WTC11 (cell line): Measurements from ENCODE around the gene KPTN. TPM values are rescaled to one million over a fixed set of nuclear protein-coding genes. Genes with fewer than 3 reads are reported as not detected.

Experiments used
- CBFB ChIP-seq: sonication (generic); formaldehyde crosslinking; IDR thresholded peaks from 2 replicates; pipeline ENCODE4 v1.8.1; 2022; ENCODE audit warnings: mild to moderate bottlenecking, low read depth, missing genetic modification reagents
- ELF4 ChIP-seq: sonication (generic); formaldehyde crosslinking; IDR thresholded peaks from 2 replicates; pipeline ENCODE4 v1.8.1; 2022; ENCODE audit warnings: low read depth, mild to moderate bottlenecking, moderate library complexity, missing genetic modification reagents
- ESRRA ChIP-seq: sonication (generic); formaldehyde crosslinking; IDR thresholded peaks from 2 replicates; pipeline ENCODE4 v1.8.1; 2022; ENCODE audit warnings: mild to moderate bottlenecking, missing genetic modification reagents, borderline replicate concordance
- FOXJ3 ChIP-seq: sonication (generic); formaldehyde crosslinking; IDR thresholded peaks from 2 replicates; pipeline ENCODE4 v1.9.0; 2021; ENCODE audit warnings: missing genetic modification reagents, mild to moderate bottlenecking, borderline replicate concordance
- GTF2I ChIP-seq: fragments of 250-450 bp; sonication (Bioruptor Pico); conservative IDR thresholded peaks from 2 replicates; pipeline ENCODE4 v1.4.0; 2021; ENCODE audit warnings: mild to moderate bottlenecking
- KAT7 ChIP-seq: sonication (generic); formaldehyde crosslinking; IDR thresholded peaks from 2 replicates; pipeline ENCODE4 v1.8.1; 2023; ENCODE audit warnings: missing genetic modification reagents, mild to moderate bottlenecking, borderline replicate concordance
- NR2C2 ChIP-seq: sonication (generic); formaldehyde crosslinking; IDR thresholded peaks from 2 replicates; pipeline ENCODE4 v1.8.0; 2022; ENCODE audit warnings: mild to moderate bottlenecking, missing genetic modification reagents
- NR3C1 ChIP-seq: sonication (generic); formaldehyde crosslinking; conservative IDR thresholded peaks from 2 replicates; pipeline ENCODE4 v1.8.1; 2023; ENCODE audit warnings: low read depth, mild to moderate bottlenecking, missing genetic modification reagents
- SP1 ChIP-seq: sonication (generic); formaldehyde crosslinking; conservative IDR thresholded peaks from 2 replicates; pipeline ENCODE4 v1.8.1; 2022; ENCODE audit warnings: missing genetic modification reagents
- TEAD4 ChIP-seq: sonication (generic); formaldehyde crosslinking; IDR thresholded peaks from 2 replicates; pipeline ENCODE4 v1.8.0; 2022; ENCODE audit warnings: mild to moderate bottlenecking, missing genetic modification reagents
- TP53 ChIP-seq: sonication (generic); formaldehyde crosslinking; IDR thresholded peaks from 2 replicates; pipeline ENCODE4 v1.8.1; 2023; ENCODE audit warnings: mild to moderate bottlenecking, missing genetic modification reagents
- ZBTB21 ChIP-seq: sonication (generic); formaldehyde crosslinking; IDR thresholded peaks from 2 replicates; pipeline ENCODE4 v1.8.1; 2023; ENCODE audit warnings: mild to moderate bottlenecking, missing genetic modification reagents, borderline replicate concordance
- ZNF416 ChIP-seq: fragments of 250-450 bp; sonication (Bioruptor Pico); IDR thresholded peaks from 2 replicates; pipeline ENCODE4 v1.9.0; 2021; ENCODE audit warnings: mild to moderate bottlenecking, inconsistent platforms
- total RNA-seq: library from RNA; stranded (reverse); gene quantifications from 3 replicates; pipeline ENCODE4 v1.2.3, GENCODE V29; 2021
- TF ChIP-seq, protein P1 (sequence below): sonication (generic); formaldehyde crosslinking; IDR thresholded peaks from 2 replicates; pipeline ENCODE4 v1.8.0; 2022; ENCODE audit warnings: mild to moderate bottlenecking, missing genetic modification reagents
- TF ChIP-seq, protein P2 (sequence below): sonication (generic); formaldehyde crosslinking; IDR thresholded peaks from 2 replicates; pipeline ENCODE4 v1.8.1; 2023; ENCODE audit warnings: mild to moderate bottlenecking, missing genetic modification reagents
- TF ChIP-seq, protein P3 (sequence below): sonication (generic); formaldehyde crosslinking; IDR thresholded peaks from 2 replicates; pipeline ENCODE4 v1.8.0; 2023; ENCODE audit warnings: missing genetic modification reagents
- TF ChIP-seq, protein P4 (sequence below): fragments of 250-450 bp; sonication (Bioruptor Pico); IDR thresholded peaks from 2 replicates; pipeline ENCODE4 v1.9.0; 2021; ENCODE audit warnings: mild to moderate bottlenecking, borderline replicate concordance
- TF ChIP-seq, protein P5 (sequence below): sonication (generic); formaldehyde crosslinking; IDR thresholded peaks from 2 replicates; pipeline ENCODE4 v1.8.1; 2022; ENCODE audit warnings: low read depth, missing genetic modification reagents, borderline replicate concordance
- TF ChIP-seq, protein P6 (sequence below): fragments of 250-450 bp; sonication (Bioruptor Pico); IDR thresholded peaks from 2 replicates; pipeline ENCODE4 v2.1.2; 2022; ENCODE audit warnings: mild to moderate bottlenecking, moderate library complexity
- TF ChIP-seq, protein P7 (sequence below): sonication (generic); formaldehyde crosslinking; IDR thresholded peaks from 2 replicates; pipeline ENCODE4 v1.8.0; 2022; ENCODE audit warnings: missing genetic modification reagents
- TF ChIP-seq, protein P8 (sequence below): sonication (generic); formaldehyde crosslinking; IDR thresholded peaks from 2 replicates; pipeline ENCODE4 v1.8.0; 2022; ENCODE audit warnings: mild to moderate bottlenecking, missing genetic modification reagents

Gene KPTN
- total RNA-seq, 1 experiment from 2014 or later: 24.5 TPM

DNA sequence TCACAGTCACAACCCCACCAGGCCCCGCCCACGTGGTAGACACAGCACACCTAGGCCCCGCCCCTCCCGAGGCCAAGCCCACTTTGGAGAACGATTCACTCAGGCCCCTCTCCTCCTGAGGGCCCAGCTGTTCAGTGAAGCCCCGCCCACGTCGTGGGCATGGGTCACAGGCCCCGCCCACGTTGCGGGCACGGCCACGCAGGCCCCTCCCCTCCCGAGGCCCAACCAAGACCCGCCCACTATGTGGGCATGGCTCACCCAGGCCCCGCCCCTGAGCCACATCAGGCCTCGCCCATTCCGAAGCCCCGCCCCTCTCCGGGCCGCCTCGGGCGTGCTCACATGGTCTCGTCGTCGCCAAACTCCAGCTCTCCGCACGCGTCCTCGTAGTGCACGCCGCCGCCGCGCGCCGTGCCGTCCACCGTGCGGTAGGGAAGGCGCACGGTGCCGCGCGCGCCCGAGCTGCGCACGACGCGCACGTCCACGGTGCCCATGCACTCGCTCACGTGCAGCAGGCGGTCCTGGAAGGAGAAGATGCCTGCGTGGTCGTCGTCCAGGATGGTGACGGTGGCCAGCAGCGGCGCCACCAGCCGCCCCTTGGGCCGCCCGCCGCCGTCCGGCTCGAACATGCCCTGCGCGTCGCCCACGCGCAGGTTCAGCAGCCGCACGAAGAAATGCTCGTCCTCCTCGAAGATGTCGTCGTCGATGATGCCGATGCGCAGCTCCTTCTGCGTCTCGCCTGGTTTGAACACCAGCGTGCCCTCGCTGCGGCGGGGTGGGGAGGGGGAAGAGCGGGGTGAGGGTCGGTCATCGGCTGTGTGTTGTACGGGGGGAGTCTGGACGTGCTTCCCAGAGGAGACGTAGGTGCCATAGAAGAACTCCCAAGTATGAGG lies 36.3 kb downstream of the KPTN start (continued):
- peak; percentile 97 for TF ChIP-seq ESRRA (CRISPR knock-in tag)
- TF ChIP-seq, protein P1, sequence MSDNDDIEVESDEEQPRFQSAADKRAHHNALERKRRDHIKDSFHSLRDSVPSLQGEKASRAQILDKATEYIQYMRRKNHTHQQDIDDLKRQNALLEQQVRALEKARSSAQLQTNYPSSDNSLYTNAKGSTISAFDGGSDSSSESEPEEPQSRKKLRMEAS (CRISPR knock-in tag): peak; percentile 100
- peak; percentile 19; the same call in 1 of the 2 replicates for TF ChIP-seq KAT7 (CRISPR knock-in tag)
- TF ChIP-seq, protein P2, sequence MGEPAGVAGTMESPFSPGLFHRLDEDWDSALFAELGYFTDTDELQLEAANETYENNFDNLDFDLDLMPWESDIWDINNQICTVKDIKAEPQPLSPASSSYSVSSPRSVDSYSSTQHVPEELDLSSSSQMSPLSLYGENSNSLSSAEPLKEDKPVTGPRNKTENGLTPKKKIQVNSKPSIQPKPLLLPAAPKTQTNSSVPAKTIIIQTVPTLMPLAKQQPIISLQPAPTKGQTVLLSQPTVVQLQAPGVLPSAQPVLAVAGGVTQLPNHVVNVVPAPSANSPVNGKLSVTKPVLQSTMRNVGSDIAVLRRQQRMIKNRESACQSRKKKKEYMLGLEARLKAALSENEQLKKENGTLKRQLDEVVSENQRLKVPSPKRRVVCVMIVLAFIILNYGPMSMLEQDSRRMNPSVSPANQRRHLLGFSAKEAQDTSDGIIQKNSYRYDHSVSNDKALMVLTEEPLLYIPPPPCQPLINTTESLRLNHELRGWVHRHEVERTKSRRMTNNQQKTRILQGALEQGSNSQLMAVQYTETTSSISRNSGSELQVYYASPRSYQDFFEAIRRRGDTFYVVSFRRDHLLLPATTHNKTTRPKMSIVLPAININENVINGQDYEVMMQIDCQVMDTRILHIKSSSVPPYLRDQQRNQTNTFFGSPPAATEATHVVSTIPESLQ: no peak
- TF ChIP-seq, protein P3, sequence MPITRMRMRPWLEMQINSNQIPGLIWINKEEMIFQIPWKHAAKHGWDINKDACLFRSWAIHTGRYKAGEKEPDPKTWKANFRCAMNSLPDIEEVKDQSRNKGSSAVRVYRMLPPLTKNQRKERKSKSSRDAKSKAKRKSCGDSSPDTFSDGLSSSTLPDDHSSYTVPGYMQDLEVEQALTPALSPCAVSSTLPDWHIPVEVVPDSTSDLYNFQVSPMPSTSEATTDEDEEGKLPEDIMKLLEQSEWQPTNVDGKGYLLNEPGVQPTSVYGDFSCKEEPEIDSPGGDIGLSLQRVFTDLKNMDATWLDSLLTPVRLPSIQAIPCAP (CRISPR knock-in tag): peak; percentile 99
- TF ChIP-seq, protein P4, sequence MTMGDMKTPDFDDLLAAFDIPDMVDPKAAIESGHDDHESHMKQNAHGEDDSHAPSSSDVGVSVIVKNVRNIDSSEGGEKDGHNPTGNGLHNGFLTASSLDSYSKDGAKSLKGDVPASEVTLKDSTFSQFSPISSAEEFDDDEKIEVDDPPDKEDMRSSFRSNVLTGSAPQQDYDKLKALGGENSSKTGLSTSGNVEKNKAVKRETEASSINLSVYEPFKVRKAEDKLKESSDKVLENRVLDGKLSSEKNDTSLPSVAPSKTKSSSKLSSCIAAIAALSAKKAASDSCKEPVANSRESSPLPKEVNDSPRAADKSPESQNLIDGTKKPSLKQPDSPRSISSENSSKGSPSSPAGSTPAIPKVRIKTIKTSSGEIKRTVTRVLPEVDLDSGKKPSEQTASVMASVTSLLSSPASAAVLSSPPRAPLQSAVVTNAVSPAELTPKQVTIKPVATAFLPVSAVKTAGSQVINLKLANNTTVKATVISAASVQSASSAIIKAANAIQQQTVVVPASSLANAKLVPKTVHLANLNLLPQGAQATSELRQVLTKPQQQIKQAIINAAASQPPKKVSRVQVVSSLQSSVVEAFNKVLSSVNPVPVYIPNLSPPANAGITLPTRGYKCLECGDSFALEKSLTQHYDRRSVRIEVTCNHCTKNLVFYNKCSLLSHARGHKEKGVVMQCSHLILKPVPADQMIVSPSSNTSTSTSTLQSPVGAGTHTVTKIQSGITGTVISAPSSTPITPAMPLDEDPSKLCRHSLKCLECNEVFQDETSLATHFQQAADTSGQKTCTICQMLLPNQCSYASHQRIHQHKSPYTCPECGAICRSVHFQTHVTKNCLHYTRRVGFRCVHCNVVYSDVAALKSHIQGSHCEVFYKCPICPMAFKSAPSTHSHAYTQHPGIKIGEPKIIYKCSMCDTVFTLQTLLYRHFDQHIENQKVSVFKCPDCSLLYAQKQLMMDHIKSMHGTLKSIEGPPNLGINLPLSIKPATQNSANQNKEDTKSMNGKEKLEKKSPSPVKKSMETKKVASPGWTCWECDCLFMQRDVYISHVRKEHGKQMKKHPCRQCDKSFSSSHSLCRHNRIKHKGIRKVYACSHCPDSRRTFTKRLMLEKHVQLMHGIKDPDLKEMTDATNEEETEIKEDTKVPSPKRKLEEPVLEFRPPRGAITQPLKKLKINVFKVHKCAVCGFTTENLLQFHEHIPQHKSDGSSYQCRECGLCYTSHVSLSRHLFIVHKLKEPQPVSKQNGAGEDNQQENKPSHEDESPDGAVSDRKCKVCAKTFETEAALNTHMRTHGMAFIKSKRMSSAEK (CRISPR knock-in tag): no peak
- TF ChIP-seq NR3C1 (CRISPR knock-in tag): peak; percentile 90; the same call in 1 of the 2 replicates
- TF ChIP-seq, protein P5, sequence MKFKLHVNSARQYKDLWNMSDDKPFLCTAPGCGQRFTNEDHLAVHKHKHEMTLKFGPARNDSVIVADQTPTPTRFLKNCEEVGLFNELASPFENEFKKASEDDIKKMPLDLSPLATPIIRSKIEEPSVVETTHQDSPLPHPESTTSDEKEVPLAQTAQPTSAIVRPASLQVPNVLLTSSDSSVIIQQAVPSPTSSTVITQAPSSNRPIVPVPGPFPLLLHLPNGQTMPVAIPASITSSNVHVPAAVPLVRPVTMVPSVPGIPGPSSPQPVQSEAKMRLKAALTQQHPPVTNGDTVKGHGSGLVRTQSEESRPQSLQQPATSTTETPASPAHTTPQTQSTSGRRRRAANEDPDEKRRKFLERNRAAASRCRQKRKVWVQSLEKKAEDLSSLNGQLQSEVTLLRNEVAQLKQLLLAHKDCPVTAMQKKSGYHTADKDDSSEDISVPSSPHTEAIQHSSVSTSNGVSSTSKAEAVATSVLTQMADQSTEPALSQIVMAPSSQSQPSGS (CRISPR knock-in tag): peak; percentile 75
- TF ChIP-seq, protein P6, sequence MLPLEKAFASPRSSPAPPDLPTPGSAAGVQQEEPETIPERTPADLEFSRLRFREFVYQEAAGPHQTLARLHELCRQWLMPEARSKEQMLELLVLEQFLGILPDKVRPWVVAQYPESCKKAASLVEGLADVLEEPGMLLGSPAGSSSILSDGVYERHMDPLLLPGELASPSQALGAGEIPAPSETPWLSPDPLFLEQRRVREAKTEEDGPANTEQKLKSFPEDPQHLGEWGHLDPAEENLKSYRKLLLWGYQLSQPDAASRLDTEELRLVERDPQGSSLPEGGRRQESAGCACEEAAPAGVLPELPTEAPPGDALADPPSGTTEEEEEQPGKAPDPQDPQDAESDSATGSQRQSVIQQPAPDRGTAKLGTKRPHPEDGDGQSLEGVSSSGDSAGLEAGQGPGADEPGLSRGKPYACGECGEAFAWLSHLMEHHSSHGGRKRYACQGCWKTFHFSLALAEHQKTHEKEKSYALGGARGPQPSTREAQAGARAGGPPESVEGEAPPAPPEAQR: no peak
- TF ChIP-seq SP1: no peak; the same call in none of the 2 replicates
- peak; percentile 78; the same call in 1 of the 2 replicates for TF ChIP-seq ZNF416 (CRISPR knock-in tag)
- peak; percentile 97 for TF ChIP-seq CBFB (CRISPR knock-in tag)
- TF ChIP-seq TP53: peak; percentile 99
- no peak for TF ChIP-seq GTF2I (CRISPR knock-in tag)
- peak; percentile 97 for TF ChIP-seq ZBTB21 (CRISPR knock-in tag)
- no peak for TF ChIP-seq FOXJ3 (CRISPR knock-in tag)
- TF ChIP-seq, protein P7, sequence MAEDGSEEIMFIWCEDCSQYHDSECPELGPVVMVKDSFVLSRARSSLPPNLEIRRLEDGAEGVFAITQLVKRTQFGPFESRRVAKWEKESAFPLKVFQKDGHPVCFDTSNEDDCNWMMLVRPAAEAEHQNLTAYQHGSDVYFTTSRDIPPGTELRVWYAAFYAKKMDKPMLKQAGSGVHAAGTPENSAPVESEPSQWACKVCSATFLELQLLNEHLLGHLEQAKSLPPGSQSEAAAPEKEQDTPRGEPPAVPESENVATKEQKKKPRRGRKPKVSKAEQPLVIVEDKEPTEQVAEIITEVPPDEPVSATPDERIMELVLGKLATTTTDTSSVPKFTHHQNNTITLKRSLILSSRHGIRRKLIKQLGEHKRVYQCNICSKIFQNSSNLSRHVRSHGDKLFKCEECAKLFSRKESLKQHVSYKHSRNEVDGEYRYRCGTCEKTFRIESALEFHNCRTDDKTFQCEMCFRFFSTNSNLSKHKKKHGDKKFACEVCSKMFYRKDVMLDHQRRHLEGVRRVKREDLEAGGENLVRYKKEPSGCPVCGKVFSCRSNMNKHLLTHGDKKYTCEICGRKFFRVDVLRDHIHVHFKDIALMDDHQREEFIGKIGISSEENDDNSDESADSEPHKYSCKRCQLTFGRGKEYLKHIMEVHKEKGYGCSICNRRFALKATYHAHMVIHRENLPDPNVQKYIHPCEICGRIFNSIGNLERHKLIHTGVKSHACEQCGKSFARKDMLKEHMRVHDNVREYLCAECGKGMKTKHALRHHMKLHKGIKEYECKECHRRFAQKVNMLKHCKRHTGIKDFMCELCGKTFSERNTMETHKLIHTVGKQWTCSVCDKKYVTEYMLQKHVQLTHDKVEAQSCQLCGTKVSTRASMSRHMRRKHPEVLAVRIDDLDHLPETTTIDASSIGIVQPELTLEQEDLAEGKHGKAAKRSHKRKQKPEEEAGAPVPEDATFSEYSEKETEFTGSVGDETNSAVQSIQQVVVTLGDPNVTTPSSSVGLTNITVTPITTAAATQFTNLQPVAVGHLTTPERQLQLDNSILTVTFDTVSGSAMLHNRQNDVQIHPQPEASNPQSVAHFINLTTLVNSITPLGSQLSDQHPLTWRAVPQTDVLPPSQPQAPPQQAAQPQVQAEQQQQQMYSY (CRISPR knock-in tag): peak; percentile 72
- peak; percentile 95 for TF ChIP-seq TEAD4 (CRISPR knock-in tag)
- peak; percentile 97 for TF ChIP-seq ELF4
- TF ChIP-seq NR2C2 (CRISPR knock-in tag): peak; percentile 83
- TF ChIP-seq, protein P8, sequence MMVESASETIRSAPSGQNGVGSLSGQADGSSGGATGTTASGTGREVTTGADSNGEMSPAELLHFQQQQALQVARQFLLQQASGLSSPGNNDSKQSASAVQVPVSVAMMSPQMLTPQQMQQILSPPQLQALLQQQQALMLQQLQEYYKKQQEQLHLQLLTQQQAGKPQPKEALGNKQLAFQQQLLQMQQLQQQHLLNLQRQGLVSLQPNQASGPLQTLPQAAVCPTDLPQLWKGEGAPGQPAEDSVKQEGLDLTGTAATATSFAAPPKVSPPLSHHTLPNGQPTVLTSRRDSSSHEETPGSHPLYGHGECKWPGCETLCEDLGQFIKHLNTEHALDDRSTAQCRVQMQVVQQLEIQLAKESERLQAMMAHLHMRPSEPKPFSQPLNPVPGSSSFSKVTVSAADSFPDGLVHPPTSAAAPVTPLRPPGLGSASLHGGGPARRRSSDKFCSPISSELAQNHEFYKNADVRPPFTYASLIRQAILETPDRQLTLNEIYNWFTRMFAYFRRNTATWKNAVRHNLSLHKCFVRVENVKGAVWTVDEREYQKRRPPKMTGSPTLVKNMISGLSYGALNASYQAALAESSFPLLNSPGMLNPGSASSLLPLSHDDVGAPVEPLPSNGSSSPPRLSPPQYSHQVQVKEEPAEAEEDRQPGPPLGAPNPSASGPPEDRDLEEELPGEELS (CRISPR knock-in tag): peak; percentile 100
